HepG2 (cell line): ENCODE data around the gene CTTNBP2NL. TPM values are rescaled to one million over a fixed set of nuclear protein-coding genes. Genes with fewer than 3 reads are reported as not detected.
A peak's percentile ranks its signal among the peaks of the same experiment; 100 is the strongest.

Experiments used
- KMT2A ChIP-seq: sonication (generic); formaldehyde crosslinking; IDR thresholded peaks from 2 replicates; pipeline ENCODE4 v1.4.0; 2020; ENCODE audit warnings: missing genetic modification reagents
- MZF1 ChIP-seq: sonication (generic); formaldehyde crosslinking; IDR thresholded peaks from 2 replicates; pipeline ENCODE4 v1.8.1; 2023; ENCODE audit warnings: mild to moderate bottlenecking, missing genetic modification reagents, borderline replicate concordance
- NKX3-1 ChIP-seq: sonication (generic); formaldehyde crosslinking; IDR thresholded peaks from 2 replicates; pipeline ENCODE4 v1.5.0; 2020; ENCODE audit warnings: missing genetic modification reagents
- TARDBP ChIP-seq: sonication (generic); formaldehyde crosslinking; IDR thresholded peaks from 2 replicates; pipeline ENCODE4 v1.8.0; 2022; ENCODE audit warnings: mild to moderate bottlenecking, missing genetic modification reagents
- TCF12 ChIP-seq, 2 experiments: fragments of 450-650 bp in 1 of 2; sonication (generic) in 1 of 2; formaldehyde crosslinking in 1 of 2; IDR thresholded peaks; 2 replicates each; pipeline versions ENCODE4 v1.6.1 to v1.8.0; 2017 to 2022; ENCODE audit warnings: antibody characterized with exemption in 1 of 2, mild to moderate bottlenecking in 1 of 2, missing genetic modification reagents in 1 of 2, moderate library complexity in 1 of 2
- ZFP62 ChIP-seq: sonication (generic); formaldehyde crosslinking; IDR thresholded peaks from 2 replicates; pipeline ENCODE4 v1.4.0; 2020; ENCODE audit warnings: missing genetic modification reagents
- ZIK1 ChIP-seq: sonication (generic); formaldehyde crosslinking; IDR thresholded peaks from 2 replicates; pipeline ENCODE4 v1.5.0; 2020; ENCODE audit warnings: mild to moderate bottlenecking, low read depth, missing genetic modification reagents, borderline replicate concordance
- ZNF282 ChIP-seq: fragments of 450-650 bp; IDR thresholded peaks from 2 replicates; pipeline ENCODE4 v1.6.1; 2018; ENCODE audit not compliant: partially characterized antibody
- ZNF644 ChIP-seq: IDR thresholded peaks from 2 replicates; pipeline ENCODE4 v1.6.1; 2016; ENCODE audit warnings: low read depth
- ZNF75D ChIP-seq: sonication (generic); formaldehyde crosslinking; IDR thresholded peaks from 2 replicates; pipeline ENCODE4 v1.8.1; 2023; ENCODE audit warnings: missing genetic modification reagents, mild to moderate bottlenecking, borderline replicate concordance
- ZNF773 ChIP-seq: sonication (generic); formaldehyde crosslinking; IDR thresholded peaks from 2 replicates; pipeline ENCODE4 v1.4.0; 2020; ENCODE audit warnings: missing genetic modification reagents, borderline replicate concordance
- polyA plus RNA-seq, 8 experiments: library from polyadenylated mRNA; depleted of rRNA in 3 of 8; stranded (reverse) in 7 of 8; unstranded in 1 of 8; fragments of >200 nt; fragmentation: Illumina TruSeq in 4 of 8; extraction: Trizol in 4 of 8; gene quantifications; 2 replicates each; pipeline versions ENCODE4 v1.2.1 to v1.2.3, GENCODE V29; 2011 to 2016; ENCODE audit warnings: low read depth in 4 of 8, missing spikeins in 1 of 8, mixed read lengths in 1 of 8; ENCODE audit not compliant: insufficient read depth in 1 of 8
- total RNA-seq, 5 experiments: library from RNA; depleted of rRNA; stranded (reverse); fragments of >200 nt; fragmentation: Illumina TruSeq; extraction: Trizol; gene quantifications; 2 replicates each; pipeline ENCODE4 v1.2.3, GENCODE V29; 2016; ENCODE audit warnings: low read depth in 1 of 5
- TF ChIP-seq, protein P1 (sequence below): sonication (generic); formaldehyde crosslinking; IDR thresholded peaks from 2 replicates; pipeline ENCODE4 v1.4.0; 2020; ENCODE audit warnings: missing genetic modification reagents
- TF ChIP-seq, protein P2 (sequence below): sonication (generic); formaldehyde crosslinking; IDR thresholded peaks from 2 replicates; pipeline ENCODE4 v1.5.0; 2020; ENCODE audit warnings: missing genetic modification reagents, mild to moderate bottlenecking, borderline replicate concordance
- TF ChIP-seq, protein P3 (sequence below): IDR thresholded peaks from 2 replicates; pipeline ENCODE4 v1.6.1; 2016; ENCODE audit warnings: missing biosample characterization, missing genetic modification reagents, low read depth
- TF ChIP-seq, protein P4 (sequence below): sonication (generic); formaldehyde crosslinking; IDR thresholded peaks from 2 replicates; pipeline ENCODE4 v1.4.0; 2020; ENCODE audit warnings: missing genetic modification reagents
- TF ChIP-seq, protein P5 (sequence below): sonication (generic); formaldehyde crosslinking; IDR thresholded peaks from 2 replicates; pipeline ENCODE4 v1.5.0; 2020; ENCODE audit warnings: missing genetic modification reagents
- TF ChIP-seq, protein P6 (sequence below): sonication (generic); formaldehyde crosslinking; IDR thresholded peaks from 2 replicates; pipeline ENCODE4 v1.4.0; 2020; ENCODE audit warnings: missing genetic modification reagents

The CTTNBP2NL gene
- total and polyA plus RNA-seq, 2 of the 13 experiments (the other 11 are each of a cell fraction or from before 2014, with no cell fraction given) = 2.1 to 4.1 TPM

DNA sequence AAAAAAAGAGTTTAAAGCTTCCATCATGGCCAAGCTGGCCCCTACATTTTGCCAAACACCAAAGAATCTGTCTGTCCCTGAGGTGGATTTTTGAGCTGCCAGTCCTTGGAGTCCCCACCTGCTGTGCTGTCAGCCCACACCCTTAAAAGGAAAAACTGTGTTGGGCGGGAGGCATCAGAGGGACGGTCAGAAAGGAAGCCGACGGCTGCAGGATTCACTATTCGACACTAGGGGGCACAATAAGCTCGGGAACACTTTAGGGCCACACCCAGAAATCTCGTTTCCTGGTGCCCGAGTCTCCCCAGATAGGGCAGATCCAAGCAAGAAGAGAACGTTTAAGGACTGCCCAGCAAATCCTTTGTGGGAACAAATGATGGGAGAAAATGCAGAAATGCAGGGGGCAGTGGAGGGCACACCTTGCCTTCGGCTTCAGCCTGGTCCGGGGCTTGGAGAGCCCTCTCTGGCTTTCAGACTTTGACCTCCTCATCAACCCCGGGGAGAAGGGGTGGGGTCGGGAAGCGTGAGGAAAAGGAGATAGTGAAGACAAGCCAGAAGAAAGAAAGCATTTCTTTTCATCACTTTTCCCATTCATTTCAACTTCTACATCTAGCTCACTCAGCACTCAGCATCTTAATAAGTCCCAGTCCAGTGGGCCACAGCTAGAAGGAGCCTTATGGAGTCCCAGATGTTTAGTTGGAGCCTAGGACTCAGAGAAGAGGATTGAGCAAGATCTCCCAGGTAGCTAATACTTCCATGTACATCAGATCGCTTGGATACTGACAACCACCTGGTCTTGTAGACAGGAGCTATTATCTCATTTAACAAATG lies 5.0 kb upstream of the CTTNBP2NL start (continued):
- TF ChIP-seq, protein P1, sequence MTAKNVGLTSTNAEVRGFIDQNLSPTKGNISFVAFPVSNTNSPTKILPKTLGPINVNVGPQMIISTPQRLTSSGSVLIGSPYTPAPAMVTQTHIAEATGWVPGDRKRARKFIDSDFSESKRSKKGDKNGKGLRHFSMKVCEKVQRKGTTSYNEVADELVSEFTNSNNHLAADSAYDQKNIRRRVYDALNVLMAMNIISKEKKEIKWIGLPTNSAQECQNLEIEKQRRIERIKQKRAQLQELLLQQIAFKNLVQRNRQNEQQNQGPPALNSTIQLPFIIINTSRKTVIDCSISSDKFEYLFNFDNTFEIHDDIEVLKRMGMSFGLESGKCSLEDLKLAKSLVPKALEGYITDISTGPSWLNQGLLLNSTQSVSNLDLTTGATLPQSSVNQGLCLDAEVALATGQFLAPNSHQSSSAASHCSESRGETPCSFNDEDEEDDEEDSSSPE (CRISPR knock-in tag) = peak; percentile 50
- TF ChIP-seq, protein P2, sequence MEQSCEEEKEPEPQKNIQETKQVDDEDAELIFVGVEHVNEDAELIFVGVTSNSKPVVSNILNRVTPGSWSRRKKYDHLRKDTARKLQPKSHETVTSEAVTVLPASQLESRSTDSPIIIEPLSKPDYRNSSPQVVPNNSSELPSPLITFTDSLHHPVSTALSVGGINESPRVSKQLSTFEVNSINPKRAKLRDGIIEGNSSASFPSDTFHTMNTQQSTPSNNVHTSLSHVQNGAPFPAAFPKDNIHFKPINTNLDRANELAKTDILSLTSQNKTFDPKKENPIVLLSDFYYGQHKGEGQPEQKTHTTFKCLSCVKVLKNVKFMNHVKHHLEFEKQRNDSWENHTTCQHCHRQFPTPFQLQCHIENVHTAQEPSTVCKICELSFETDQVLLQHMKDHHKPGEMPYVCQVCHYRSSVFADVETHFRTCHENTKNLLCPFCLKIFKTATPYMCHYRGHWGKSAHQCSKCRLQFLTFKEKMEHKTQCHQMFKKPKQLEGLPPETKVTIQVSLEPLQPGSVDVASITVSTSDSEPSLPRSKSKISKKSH (CRISPR knock-in tag) = no peak
- TF ChIP-seq, protein P3, sequence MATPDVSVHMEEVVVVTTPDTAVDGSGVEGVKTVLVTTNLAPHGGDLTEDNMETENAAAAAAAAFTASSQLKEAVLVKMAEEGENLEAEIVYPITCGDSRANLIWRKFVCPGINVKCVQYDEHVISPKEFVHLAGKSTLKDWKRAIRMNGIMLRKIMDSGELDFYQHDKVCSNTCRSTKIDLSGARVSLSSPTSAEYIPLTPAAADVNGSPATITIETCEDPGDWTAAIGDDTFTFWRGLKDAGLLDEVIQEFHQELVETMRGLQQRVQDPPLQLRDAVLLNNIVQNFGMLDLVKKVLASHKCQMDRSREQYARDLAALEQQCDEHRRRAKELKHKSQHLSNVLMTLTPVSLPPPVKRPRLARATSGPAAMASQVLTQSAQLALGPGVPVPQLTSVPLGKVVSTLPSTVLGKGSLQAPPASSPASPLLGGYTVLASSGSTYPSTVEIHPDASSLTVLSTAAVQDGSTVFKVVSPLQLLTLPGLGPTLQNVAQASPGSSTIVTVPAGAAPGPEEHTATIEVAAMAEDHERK (CRISPR knock-in tag) = no peak
- TF ChIP-seq KMT2A (CRISPR knock-in tag) (peak; percentile 27; the same call in 1 of the 2 replicates), ZNF644 (CRISPR knock-in tag) (no peak), ZNF282 (no peak), NKX3-1 (CRISPR knock-in tag) (no peak), ZIK1 (CRISPR knock-in tag) (no peak), ZNF75D (CRISPR knock-in tag) (no peak), MZF1 (CRISPR knock-in tag) (no peak), ZNF773 (no peak), TCF12 (IDR thresholded peaks at IDR 0.05) (no peak), TCF12 (CRISPR knock-in tag; IDR thresholded peaks at IDR 0.05) (no peak), ZFP62 (no peak), TARDBP (CRISPR knock-in tag) (no peak)
- TF ChIP-seq, protein P4, sequence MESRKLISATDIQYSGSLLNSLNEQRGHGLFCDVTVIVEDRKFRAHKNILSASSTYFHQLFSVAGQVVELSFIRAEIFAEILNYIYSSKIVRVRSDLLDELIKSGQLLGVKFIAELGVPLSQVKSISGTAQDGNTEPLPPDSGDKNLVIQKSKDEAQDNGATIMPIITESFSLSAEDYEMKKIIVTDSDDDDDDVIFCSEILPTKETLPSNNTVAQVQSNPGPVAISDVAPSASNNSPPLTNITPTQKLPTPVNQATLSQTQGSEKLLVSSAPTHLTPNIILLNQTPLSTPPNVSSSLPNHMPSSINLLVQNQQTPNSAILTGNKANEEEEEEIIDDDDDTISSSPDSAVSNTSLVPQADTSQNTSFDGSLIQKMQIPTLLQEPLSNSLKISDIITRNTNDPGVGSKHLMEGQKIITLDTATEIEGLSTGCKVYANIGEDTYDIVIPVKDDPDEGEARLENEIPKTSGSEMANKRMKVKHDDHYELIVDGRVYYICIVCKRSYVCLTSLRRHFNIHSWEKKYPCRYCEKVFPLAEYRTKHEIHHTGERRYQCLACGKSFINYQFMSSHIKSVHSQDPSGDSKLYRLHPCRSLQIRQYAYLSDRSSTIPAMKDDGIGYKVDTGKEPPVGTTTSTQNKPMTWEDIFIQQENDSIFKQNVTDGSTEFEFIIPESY (CRISPR knock-in tag) = no peak
- TF ChIP-seq, protein P5, sequence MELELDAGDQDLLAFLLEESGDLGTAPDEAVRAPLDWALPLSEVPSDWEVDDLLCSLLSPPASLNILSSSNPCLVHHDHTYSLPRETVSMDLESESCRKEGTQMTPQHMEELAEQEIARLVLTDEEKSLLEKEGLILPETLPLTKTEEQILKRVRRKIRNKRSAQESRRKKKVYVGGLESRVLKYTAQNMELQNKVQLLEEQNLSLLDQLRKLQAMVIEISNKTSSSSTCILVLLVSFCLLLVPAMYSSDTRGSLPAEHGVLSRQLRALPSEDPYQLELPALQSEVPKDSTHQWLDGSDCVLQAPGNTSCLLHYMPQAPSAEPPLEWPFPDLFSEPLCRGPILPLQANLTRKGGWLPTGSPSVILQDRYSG (CRISPR knock-in tag) = no peak
- TF ChIP-seq, protein P6, sequence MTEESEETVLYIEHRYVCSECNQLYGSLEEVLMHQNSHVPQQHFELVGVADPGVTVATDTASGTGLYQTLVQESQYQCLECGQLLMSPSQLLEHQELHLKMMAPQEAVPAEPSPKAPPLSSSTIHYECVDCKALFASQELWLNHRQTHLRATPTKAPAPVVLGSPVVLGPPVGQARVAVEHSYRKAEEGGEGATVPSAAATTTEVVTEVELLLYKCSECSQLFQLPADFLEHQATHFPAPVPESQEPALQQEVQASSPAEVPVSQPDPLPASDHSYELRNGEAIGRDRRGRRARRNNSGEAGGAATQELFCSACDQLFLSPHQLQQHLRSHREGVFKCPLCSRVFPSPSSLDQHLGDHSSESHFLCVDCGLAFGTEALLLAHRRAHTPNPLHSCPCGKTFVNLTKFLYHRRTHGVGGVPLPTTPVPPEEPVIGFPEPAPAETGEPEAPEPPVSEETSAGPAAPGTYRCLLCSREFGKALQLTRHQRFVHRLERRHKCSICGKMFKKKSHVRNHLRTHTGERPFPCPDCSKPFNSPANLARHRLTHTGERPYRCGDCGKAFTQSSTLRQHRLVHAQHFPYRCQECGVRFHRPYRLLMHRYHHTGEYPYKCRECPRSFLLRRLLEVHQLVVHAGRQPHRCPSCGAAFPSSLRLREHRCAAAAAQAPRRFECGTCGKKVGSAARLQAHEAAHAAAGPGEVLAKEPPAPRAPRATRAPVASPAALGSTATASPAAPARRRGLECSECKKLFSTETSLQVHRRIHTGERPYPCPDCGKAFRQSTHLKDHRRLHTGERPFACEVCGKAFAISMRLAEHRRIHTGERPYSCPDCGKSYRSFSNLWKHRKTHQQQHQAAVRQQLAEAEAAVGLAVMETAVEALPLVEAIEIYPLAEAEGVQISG (CRISPR knock-in tag) = no peak
